Measurements from ENCODE around the gene IFT25. TPM values are rescaled to one million over a fixed set of nuclear protein-coding genes. Genes with fewer than 3 reads are reported as not detected.
A peak's percentile ranks its signal among the peaks of the same experiment; 100 is the strongest.

Gene IFT25
- total and polyA plus RNA-seq, 10 donors: 23.7 to 38.1 (median 28.0) TPM

GRCh38 chr1:53943490-53944043 is 1.9 kb downstream of the IFT25 start:
- Histone ChIP-seq H3K4me3 (peak overlapping the region in 1 of 8 donors; percentile 90), H3K27me3 (replicated peaks in 1 of 7) (no peaks in the 10 kb centered on the region), H3K4me1 (peaks cover 18 to 76% (median 35%) of the 10 kb centered on the region in 6 donors), H3K36me3 (peaks cover 0 to 13% (median under 1%) of the 10 kb centered on the region in 6 donors), H3K27ac (no peak overlapping the region), H3K9me3 (no peaks in the 10 kb centered on the region)
- no peak for DNase-seq
- intact Hi-C loops (cut with DNase I; ENCODE audit: low total_unique reads): no loop called here
- 92 to 97% (median 95%) methylated on average over 14 of the region's 14 CpGs for WGBS, 5 donors
- TF ChIP-seq POLR2A (IDR thresholded peaks at IDR 0.05) (no peak), POLR2AphosphoS5 (IDR thresholded peaks at IDR 0.05) (no peak), CTCF (IDR thresholded peaks at IDR 0.05 in 8 of 11, conservative IDR thresholded peaks at IDR 0.05 in 3 of 11) (no peak)

- H3K27ac ChIP-seq: no peak overlapping the region
- intact Hi-C loops (cut with DNase I; ENCODE audit: low total_unique reads): no loop called here
- peaks cover 0 to 18% (median 3%) of the 10 kb centered on the region in 6 donors for H3K36me3 ChIP-seq
- no peak overlapping the region for H3K4me3 ChIP-seq
- H3K4me1 ChIP-seq: peaks cover 18 to 73% (median 35%) of the 10 kb centered on the region in 6 donors
- DNase-seq: no peak
- no peaks in the 10 kb centered on the region for H3K9me3 ChIP-seq
- TF ChIP-seq CTCF (IDR thresholded peaks at IDR 0.05 in 8 of 11, conservative IDR thresholded peaks at IDR 0.05 in 3 of 11): no peak
- TF ChIP-seq POLR2A (IDR thresholded peaks at IDR 0.05): no peak
- TF ChIP-seq POLR2AphosphoS5 (IDR thresholded peaks at IDR 0.05): no peak
- H3K27me3 ChIP-seq (replicated peaks in 1 of 7): no peaks in the 10 kb centered on the region
- WGBS, 5 donors: 93 to 96% (median 94%) methylated on average over 6 of the region's 6 CpGs
These were observed 2.4 kb downstream of the IFT25 start for GRCh38 chr1:53943090-53943489.

- TF ChIP-seq POLR2AphosphoS5 (IDR thresholded peaks at IDR 0.05): no peak
- TF ChIP-seq POLR2A (IDR thresholded peaks at IDR 0.05): no peak
- TF ChIP-seq CTCF (IDR thresholded peaks at IDR 0.05 in 8 of 11, conservative IDR thresholded peaks at IDR 0.05 in 3 of 11): no peak
- peaks cover 16 to 65% (median 28%) of the 10 kb centered on the region in 6 donors for H3K4me1 ChIP-seq
- peaks cover 0 to 25% (median 7%) of the 10 kb centered on the region in 6 donors for H3K36me3 ChIP-seq
- no peaks in the 10 kb centered on the region for H3K9me3 ChIP-seq
- H3K27ac ChIP-seq: no peak overlapping the region
- H3K4me3 ChIP-seq: no peak overlapping the region
- WGBS, 5 donors: 83 to 91% (median 87%) methylated on average over 7 of the region's 7 CpGs
- DNase-seq: no peak
- intact Hi-C loops (cut with DNase I; ENCODE audit: low total_unique reads): no loop called here
- no peaks in the 10 kb centered on the region for H3K27me3 ChIP-seq (replicated peaks in 1 of 7)
These were observed 3.2 kb downstream of the IFT25 start for GRCh38 chr1:53942127-53942957.
